CD4-positive, alpha-beta T cell treated with Interleukin-17A for 1 hour (primary cell): ENCODE measurements around the gene CLDN16.
A peak's percentile ranks its signal among the peaks of the same experiment; 100 is the strongest.

Experiments
- DNase-seq: peaks from one replicate; pipeline ENCODE4 v3.0.0-alpha.2; 2020

The CLDN16 gene

DNA sequence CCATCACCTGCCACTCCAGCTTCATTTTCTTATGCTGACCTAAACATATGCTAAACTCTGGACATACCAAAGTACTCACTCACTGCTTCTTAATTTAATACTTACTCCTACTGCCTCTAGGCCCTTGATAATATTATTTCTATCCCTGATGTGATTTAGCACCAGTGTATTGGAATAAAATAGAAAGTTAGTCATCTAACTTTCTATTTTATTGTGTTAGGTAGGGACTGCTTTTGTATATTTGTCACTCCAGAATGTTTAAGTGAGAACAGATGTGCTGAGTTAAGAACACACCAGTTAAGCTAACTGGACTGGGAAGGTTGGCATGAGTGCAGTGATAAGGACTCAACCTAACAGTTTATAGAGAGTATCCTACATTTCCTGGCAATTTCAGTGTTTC lies 6.5 kb upstream of the CLDN16 start:
- no peak for DNase-seq

DNA sequence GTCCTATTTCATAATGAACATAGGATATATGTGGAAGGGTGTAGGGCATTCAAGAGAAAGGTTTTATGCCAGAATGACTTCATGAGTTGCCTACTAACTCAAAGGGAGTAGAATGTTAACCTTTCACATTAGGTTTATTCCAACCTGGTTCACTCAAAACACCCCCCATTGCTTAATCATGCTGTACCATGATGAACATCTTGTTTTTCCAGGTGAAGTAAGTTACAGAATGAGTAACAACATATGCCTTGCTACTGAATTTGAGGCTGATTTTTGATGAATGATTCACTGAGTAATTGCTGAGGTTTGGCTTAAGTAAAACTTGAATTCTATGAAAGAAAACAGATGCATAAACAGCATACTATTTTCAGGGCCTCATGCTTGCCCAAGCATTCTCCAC lies 5.9 kb upstream of the CLDN16 start:
- DNase-seq, result no peak

DNA sequence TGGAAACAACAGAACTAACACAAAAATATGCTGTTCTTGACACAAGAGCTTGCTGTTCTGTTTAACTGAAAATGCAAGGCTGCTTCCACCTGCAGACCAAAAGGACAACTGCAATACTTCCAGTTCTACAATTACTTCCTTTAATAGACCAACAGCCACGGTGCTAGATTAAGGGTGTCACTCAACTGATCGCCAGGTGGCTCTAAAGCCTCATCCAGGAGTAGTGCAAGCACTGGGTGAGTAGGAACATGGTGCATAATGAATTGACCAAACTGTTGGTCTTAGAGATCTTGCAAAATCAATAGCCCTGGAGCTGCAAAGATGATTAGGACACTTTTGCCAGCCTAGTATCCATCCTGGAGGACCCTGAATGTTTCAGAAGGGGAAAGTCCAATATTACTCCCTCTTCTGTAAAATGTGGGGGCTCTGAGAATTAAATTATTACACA lies 3.6 kb upstream of the CLDN16 start:
- peak; percentile 2 for DNase-seq

DNA sequence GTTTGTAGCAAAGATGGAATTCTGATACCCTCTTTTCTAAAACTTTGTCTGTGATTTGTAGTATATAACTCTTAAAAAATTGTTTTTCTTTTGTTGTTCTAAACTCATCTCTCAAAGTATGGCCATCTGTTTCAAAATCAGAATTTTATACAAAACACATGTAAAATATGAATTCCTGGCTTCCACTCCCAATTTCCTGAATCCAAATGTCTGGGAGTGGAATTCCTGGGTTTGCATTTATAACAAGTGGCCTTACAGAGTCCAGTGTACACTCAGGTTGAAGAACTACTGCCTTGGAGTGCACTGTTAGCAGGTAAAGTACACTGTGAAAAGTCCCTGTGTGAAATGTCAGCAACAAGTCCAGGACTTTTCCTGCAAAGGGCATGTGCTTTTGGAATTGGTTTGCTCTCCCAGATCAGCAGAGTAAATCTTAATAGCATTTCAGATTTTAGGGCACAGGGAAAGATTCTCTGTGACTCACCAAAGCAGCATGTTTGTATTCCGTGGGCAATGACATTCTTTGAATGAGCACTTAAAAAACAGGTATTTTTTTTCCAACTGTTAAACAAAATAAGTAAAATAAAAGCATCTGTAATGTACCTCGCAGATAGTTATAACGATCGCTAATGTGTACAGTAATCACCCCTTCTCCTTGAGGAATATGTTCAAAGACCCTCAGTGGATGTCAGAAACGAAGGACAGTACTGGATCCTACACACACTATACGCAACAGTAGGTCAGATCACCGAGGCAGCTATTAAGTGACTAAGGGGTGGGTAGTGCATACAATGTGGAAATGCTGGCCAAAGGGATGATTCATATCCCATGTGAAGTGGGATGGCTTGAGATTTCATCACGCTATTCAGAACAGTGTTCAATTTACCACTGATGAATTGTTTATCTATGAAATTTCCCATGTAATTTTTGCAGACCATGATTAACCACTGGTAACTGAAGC lies 2.0 kb upstream of the CLDN16 start:
- no peak for DNase-seq

DNA sequence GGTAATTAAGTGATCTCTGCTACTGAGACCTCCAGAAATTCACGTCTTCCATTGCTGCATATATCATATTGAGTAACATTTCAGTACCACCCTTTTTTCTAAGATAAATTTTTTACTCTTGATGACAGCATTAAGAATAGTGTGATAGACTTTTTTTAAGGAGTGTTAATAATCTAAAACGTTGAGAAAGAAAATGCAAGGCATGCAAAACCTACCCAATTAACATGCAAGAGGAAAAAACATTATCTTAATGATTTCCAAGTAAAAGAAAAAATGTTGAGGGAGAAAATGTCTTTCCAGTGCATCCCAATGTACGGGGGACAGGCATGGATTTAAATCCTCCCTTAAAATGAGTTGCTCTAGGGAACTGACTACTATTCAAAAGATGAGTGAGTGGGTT lies 740 bp downstream of the CLDN16 start:
- DNase-seq, result no peak

DNA sequence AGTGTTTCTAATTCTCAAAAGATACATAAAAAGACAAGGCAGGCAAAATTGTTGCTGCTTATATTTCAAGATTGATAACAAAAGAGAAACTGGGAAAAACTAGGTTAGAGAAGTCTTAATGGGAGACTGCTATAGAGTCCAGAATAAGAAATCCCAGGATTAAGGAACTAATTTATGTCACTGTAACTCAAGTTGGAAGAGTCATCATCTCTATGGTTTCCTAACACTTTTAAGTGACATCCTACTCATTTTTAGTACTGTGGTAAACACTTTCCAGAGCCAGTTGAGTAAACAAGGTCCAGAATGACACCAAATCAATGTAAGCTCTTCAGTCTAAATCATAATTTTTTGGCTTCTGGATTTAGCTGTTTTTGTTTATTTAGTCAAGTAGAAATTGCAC lies 8.0 kb downstream of the CLDN16 start:
- no peak for DNase-seq

DNA sequence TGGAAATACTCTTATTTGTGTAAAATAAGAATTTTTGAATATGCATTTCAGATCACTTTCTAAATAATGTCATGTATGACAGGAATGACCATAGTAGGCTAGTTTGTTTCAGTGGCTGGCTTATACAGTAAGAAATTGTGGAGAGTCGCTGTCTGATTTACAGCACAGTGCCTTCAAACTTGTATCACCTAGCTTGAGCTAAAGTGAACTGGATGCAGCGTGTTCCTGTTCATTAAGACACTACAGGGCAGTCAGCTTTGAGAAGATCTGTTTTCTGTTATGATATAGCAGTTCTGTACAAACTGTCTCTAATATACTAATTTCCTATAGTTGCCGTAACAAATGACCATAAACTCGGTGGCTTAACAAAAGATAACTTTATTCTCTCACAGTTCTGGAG lies 9.9 kb downstream of the CLDN16 start:
- no peak for DNase-seq

DNA sequence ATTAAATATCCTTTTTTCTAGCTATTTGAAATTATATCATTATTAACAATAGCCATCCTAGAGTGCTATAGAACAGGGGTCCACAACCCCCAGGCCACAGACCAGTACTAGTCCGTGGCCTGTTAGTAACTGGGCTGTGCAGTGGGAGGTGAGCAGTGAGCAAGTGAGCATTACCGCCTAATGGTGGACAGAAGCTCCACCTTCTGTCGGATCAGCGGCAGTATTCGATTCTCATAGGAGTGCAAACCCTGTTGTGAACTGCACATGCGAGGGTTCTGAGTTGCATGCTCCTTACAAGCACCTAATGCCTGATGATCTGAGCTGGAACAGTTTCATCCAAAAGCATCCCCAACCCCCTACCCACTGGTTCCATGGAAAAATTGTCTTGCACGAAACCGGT lies 11.7 kb downstream of the CLDN16 start:
- no peak for DNase-seq

DNA sequence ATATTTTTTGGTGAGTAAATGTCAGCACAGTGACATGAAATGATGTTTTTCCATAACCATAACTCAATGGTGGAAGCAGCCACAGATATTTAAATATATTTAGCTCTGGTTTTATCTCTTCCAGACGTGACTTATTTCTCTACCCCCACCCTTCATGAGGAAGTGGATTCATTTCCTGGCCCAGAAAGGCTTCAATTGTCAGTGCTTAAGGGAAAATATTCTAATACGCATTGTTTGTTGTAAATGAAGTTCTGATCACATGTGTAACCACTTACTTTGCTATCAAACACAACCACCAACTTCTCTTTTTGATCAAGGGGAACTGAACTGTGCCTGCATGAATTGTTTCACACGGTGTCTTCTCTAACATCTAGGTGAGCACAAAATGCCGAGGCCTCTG lies 14.0 kb downstream of the CLDN16 start:
- DNase-seq, result no peak

DNA sequence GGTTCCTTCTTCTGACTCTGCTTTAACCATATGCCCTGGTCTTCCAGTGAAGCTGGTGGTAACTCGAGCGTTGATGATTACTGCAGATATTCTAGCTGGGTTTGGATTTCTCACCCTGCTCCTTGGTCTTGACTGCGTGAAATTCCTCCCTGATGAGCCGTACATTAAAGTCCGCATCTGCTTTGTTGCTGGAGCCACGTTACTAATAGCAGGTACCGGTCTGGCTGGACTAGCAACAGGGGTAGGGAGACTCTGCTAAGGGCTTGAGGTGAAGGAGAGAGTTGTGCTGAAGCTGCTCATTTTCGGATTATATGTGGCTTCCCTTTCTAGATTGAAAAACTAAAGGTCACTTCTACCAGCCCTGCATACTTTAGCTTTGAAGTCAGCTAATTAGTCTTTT lies 16.8 kb downstream of the CLDN16 start:
- no peak for DNase-seq

DNA sequence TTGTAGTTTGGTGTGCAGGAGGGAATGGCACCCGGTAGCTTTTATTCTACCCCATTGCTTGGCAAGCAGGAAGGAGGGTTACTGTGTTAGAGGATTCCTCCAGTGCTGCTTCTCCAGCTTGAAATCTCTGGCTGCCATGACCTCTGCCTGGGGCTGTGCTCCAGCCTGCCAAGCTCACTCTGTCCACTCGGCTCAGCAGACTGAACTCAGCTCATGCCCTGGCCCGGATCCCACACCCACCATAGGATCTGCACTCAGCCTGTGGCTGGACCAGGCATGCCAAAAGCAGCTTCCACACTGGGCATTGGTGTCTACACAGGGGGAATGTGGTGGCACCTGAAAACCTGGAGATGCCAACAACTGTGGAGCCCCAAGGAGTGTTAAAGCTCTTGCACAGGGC lies 26.3 kb downstream of the CLDN16 start:
- no peak for DNase-seq

DNA sequence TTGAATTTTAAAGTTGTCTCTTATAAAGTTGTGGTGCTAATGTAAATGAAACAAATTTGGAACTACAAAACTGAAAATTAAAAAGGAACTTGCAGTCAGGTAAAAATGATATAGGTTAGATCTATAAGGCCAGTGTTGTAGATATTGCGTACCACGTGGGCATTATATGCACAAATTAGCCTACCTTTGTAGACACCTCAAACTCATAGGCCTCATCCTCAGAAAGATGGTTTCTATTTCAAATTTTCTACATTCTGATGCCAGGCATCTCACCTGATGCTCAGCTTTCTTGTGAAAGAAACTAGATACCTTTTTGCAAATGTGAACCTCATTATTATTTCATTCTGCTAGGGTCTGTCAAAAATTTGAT lies 36.1 kb downstream of the CLDN16 start:
- no peak for DNase-seq

DNA sequence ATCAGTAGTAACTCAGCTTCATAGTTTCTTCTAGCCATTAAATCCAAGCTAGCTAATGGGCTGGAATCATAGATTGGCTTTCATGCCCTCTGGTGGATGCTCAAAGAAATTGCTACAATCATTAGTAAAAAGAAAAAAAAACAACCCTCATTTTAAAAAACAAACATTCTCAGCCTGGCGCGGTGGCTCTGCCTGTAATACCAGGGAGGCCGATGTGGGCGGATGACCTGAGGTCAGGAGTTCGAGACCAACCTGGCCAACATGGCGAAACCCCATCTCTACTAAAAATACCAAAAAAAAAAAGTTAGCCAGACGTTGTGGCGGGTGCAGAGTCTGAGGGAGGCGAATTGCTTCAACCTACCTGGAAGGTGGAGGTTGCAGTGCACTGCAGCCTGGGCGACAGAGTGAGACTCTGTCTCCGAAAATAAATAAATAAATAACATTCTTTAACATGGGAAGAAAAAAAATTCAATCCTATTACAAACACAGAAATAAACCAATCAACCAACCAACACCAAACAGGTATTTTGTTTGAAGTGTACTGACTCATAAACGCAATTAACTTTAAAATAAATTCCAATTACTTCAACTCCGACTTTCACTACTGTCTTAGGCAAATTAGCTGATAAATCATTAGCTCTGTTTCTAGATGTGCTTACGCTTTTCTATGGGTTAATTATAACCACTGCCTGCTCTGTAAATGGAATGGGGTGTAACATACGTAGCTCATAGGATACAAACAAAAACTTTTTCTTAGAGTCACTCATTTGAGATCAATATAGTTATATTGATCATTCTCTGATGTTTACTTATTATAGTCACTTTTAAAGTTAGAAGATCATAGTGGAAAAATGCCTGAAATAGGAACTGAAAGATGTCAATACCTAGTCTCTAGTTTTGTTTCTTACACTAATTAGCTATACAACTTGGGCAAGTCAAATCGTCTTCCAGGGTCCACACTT lies 36.8 kb downstream of the CLDN16 start:
- peak; percentile 52 for DNase-seq

DNA sequence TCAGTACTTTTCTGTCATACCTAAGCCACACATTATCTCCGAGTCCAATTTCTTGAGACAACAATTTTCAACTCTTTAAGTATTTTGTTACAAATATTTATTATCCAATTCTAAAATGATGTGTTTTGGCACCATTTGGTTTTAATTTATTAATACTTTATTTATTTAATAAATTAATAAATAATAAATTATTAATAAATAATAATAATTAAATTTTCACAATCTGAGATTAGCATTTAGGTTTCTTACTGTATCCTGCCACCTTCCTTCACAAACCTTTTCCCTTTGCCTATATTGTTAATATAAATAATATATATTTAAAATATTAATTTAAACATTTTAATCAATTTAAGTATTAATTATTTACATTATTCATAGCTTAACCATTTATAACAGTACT lies 37.9 kb downstream of the CLDN16 start:
- no peak for DNase-seq

DNA sequence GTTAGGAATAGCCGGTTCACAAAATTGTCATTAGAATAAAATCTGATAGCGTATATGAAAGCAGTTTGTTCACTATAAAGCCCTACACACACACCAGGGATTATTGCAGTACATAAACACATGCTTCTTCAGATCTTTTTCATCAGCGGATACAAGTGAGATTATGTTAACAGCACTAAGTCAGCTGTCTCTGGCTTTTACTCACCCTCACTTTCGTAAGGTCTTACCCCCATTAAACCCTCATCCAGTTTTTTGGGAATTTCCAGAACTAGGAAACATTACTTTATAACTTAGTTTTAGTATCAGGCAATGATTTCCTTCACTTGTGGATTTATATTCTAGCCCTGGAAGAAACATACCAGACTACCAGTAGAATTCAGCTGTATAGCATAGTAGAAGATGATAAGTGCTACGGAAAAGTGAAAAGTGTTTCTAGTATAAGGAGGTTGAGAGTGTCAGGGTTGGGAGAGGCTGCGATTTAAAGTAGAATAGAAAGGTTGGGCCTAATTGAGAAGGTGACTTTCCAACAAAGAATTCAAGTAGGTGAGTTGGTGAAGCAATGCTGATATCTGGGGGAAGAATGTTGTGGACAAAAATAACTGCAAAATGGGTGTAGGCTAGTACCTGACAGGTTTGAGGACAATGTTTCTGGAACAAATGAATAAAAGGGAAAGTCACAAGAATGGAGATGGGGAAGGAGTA lies 39.0 kb downstream of the CLDN16 start:
- DNase-seq, result no peak

DNA sequence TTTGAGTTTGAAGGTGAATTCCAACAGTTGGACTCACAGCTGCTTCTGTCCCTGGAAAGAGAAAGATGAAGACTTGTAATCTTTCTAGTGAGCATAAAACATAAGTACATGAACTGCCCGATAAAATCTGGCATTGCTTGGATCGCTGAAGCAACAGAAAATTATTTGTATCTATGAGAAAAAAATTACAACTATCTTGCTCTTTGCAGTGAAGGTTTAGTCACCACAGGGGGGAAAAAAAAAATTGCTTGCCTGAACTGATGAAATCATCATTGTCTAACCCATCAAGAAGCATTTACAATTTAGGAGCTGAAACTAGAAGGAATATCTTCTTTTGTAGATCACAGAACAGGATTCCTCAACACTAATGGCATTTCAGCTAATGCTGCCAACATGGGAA lies 41.7 kb downstream of the CLDN16 start:
- no peak for DNase-seq

DNA sequence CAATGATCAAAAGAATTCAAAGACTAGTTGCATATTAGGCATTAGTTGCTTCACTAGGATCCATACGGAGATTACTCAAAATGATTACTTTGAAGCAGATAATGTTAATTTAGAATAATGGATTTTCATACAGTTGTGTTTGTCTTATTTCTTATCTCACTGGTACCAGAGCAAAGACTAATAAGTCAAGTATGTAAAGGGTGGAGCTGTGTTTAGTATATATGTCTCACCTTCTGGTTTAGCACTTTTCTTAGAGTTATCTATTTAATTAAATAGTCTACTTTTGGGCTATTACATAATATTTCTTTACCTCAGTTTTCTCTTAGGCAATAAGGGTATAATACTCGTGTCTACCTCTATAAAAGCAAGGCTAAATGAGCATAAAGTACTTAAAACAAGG lies 42.9 kb downstream of the CLDN16 start:
- no peak for DNase-seq

DNA sequence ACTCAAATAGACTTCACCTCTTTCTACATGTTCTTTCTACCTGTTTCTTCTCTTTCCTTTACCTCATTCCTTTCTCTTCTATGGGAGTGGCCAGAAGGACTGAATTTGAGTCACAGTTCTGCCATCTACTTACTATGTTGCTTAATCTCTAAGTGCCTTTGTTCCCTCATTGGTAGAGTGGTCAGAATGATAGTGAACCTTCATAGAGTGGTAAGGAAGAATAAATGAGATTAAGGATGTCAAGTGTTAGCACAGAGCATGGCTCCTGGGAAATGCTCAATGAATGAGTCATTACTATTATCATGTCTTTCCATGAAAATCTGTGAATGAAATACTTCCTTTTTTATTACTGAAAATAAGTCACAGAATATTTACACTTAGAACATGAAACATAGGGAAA lies 44.3 kb downstream of the CLDN16 start:
- DNase-seq, result no peak

DNA sequence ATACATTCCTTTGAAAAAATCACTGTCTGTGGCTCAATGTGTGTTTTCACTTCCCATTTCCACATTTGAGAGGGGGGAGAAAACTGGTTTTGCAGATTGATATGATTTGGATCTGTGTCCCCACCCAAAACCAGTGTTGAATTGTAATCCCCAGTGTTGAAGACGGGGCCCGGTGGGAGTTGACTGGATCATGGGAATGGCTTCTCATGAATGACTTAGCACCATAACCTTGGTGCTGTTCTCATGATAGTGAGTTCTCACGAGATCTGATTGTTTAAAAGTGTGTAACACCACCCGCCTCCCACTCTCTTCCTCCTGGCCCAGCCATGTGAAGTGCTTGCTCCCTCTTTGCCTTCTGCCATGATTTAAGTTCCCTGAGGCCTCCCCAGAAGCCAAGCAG lies 45.7 kb downstream of the CLDN16 start:
- no peak for DNase-seq

DNA sequence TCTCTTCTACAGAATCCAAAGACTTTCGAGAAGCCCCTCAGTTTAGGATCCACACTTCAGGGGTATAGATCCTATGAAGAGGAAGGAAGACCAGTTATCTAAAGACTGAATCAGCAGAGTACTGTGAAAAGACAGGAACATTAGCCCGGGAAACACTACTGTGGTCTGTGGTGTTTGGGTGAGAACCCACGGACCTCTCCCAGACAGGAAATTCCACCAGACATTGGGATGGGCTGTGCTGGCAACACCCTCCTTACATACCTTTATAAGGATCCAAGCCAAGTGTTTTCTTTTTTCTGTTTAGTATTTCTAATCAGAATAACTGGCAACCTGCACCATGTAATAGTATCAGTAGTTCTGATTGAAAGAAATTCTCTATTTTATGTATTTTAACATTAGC lies 47.7 kb downstream of the CLDN16 start:
- DNase-seq, result no peak

DNA sequence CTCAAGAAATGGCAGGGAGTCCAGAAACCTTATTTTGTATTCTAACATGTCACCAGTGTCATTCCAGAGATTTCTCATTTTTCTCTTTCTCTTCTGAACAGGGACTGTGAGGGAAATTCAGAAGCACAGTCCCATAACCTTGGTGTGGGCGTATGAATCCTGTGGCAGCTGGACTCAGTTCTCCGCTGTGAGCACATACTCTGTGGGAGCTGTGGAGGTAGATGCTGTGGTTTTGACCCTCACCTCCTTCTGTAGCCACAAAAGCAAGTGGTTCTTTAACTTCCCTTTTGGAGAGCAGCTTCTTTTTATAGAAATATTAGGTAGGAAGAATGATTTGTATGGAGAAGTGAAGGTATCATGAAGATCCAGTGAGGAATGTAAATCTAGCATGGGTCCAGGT lies 48.4 kb downstream of the CLDN16 start:
- no peak for DNase-seq

DNA sequence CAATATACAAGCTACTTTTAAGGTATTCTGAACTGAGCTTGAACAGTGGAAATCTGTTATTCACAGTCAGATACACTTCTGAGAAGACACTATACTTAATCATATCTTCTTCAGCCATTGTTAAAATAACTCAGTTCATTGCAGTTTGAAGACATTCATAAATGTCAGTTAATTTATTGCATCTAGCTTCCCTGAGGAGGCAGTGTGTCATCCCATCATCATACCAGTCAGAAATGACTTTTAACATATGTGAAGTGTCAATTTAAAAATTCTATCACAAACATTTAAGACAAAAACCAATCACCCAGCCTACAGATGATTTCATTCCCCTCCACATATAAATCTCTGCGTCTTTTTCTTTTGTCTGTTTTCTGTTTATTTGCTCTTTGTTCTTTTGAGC lies 54.3 kb downstream of the CLDN16 start:
- DNase-seq, result no peak

DNA sequence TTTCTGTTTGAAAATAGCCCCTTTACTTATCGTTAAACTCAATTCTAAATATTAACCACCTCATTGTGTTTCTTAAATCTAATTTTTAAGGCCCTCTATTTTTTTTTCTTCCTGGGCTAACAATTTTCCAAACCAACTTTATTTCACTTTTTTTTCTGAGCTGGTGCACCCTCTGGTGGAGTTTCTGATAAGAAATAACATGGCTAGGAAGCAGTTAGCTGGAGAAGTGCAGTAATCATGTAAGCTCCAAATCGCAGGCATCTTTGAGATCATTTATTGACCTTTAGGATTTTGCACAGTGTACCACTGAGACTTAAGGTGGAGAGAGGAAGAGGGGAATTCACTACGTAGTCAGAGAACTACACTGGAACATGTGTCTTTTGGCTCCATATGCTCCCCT lies 55.3 kb downstream of the CLDN16 start:
- DNase-seq, result no peak
